Liver (tissue), 9 donors: ENCODE measurements around the gene ZFP3. TPM values are rescaled to one million over a fixed set of nuclear protein-coding genes. Genes with fewer than 3 reads are reported as not detected.

ENCODE experiments used
- DNase-seq: peaks from one replicate; pipeline ENCODE4 v3.0.0-alpha.2; 2017; ENCODE audit warnings: low spot score
- H3K27ac ChIP-seq, 2 donors: one replicate each; pipeline ENCODE4 v1.7.0; 2013; ENCODE audit warnings: inconsistent platforms in 2 of 2, low read length in 2 of 2, control low read depth in 1 of 2, low read depth in 1 of 2, mild to moderate bottlenecking in 1 of 2
- H3K27me3 ChIP-seq, 4 donors: one replicate each; pipeline versions ENCODE4 v1.6.1 to v1.7.0; 2013; ENCODE audit warnings: low read length in 3 of 4, inconsistent platforms in 1 of 4, mild to moderate bottlenecking in 1 of 4, moderate library complexity in 1 of 4; ENCODE audit not compliant: control insufficient read depth in 4 of 4, insufficient read depth in 4 of 4
- H3K36me3 ChIP-seq, 4 donors: one replicate each; pipeline versions ENCODE4 v1.6.1 to v1.7.0; 2013; ENCODE audit warnings: low read length in 3 of 4, mild to moderate bottlenecking in 3 of 4, low read depth in 1 of 4, moderate library complexity in 1 of 4; ENCODE audit not compliant: control insufficient read depth in 4 of 4, insufficient read depth in 3 of 4
- H3K4me1 ChIP-seq, 4 donors: one replicate each; pipeline versions ENCODE4 v1.6.1 to v1.7.0; 2013; ENCODE audit warnings: low read length in 3 of 4, mild to moderate bottlenecking in 3 of 4, moderate library complexity in 1 of 4; ENCODE audit not compliant: control insufficient read depth in 4 of 4, insufficient read depth in 4 of 4
- H3K4me3 ChIP-seq, 3 donors: one replicate each; pipeline versions ENCODE4 v1.6.1 to v1.7.0; 2013; ENCODE audit warnings: low read length in 3 of 3, control low read depth in 1 of 3, low read depth in 1 of 3, mild to moderate bottlenecking in 1 of 3
- H3K9ac ChIP-seq, 2 donors: one replicate each; pipeline ENCODE4 v1.7.0; 2013; ENCODE audit warnings: low read length in 2 of 2, mild to moderate bottlenecking in 2 of 2, moderate library complexity in 2 of 2, control low read depth in 1 of 2, low read depth in 1 of 2
- H3K9me3 ChIP-seq, 4 donors: one replicate each; pipeline versions ENCODE4 v1.6.1 to v1.7.0; 2013; ENCODE audit warnings: low read length in 3 of 4; ENCODE audit not compliant: control insufficient read depth in 4 of 4
- ATF3 ChIP-seq: IDR thresholded peaks from 2 replicates; pipeline ENCODE4 v1.6.1; 2016; ENCODE audit warnings: antibody characterized with exemption
- CTCF ChIP-seq: fragments of 150-350 bp; IDR thresholded peaks from 2 replicates; pipeline ENCODE4 v1.5.1; 2017; ENCODE audit warnings: improper control_type of control experiment, low read depth, low read length; ENCODE audit not compliant: missing input control
- EGR1 ChIP-seq, 2 donors: IDR thresholded peaks; 2 replicates each; pipeline ENCODE4 v1.6.1; 2016 to 2018; ENCODE audit warnings: antibody characterized with exemption in 2 of 2, low read depth in 2 of 2
- FOXA2 ChIP-seq: IDR thresholded peaks from 2 replicates; pipeline ENCODE4 v1.6.1; 2016; ENCODE audit warnings: antibody characterized with exemption
- GABPA ChIP-seq, 2 donors: IDR thresholded peaks in 1 of 2; conservative IDR thresholded peaks in 1 of 2; 2 replicates each; pipeline ENCODE4 v1.6.1; 2016; ENCODE audit warnings: antibody characterized with exemption in 2 of 2, mild to moderate bottlenecking in 1 of 2, moderate library complexity in 1 of 2
- HNF4A ChIP-seq, 2 donors: conservative IDR thresholded peaks; 2 replicates each; pipeline ENCODE4 v1.6.1; 2016; ENCODE audit warnings: antibody characterized with exemption in 2 of 2, mild to moderate bottlenecking in 2 of 2
- JUND ChIP-seq, 2 donors: IDR thresholded peaks; 2 replicates each; pipeline ENCODE4 v1.6.1; 2016; ENCODE audit warnings: antibody characterized with exemption in 2 of 2
- MAX ChIP-seq: IDR thresholded peaks from 2 replicates; pipeline ENCODE4 v1.6.1; 2016; ENCODE audit warnings: antibody characterized with exemption
- NR2F2 ChIP-seq: IDR thresholded peaks from 2 replicates; pipeline ENCODE4 v1.6.1; 2016; ENCODE audit warnings: antibody characterized with exemption
- RAD21 ChIP-seq, 2 donors: IDR thresholded peaks; 2 replicates each; pipeline ENCODE4 v1.6.1; 2016; ENCODE audit warnings: antibody characterized with exemption in 2 of 2, mild to moderate bottlenecking in 2 of 2
- REST ChIP-seq: IDR thresholded peaks from 2 replicates; pipeline ENCODE4 v1.6.1; 2016; ENCODE audit warnings: antibody characterized with exemption, mild to moderate bottlenecking
- SP1 ChIP-seq: IDR thresholded peaks from 2 replicates; pipeline ENCODE4 v1.6.1; 2018; ENCODE audit warnings: antibody characterized with exemption, mild to moderate bottlenecking
- YY1 ChIP-seq: IDR thresholded peaks from 2 replicates; pipeline ENCODE4 v1.6.1; 2016; ENCODE audit warnings: antibody characterized with exemption, mild to moderate bottlenecking
- ZBTB33 ChIP-seq: IDR thresholded peaks from 2 replicates; pipeline ENCODE4 v1.6.1; 2016; ENCODE audit warnings: antibody characterized with exemption
- WGBS: extraction: QIAGEN DNeasy Blood & Tissue Kit; methylation state at CpG from one replicate; pipeline ENCODE4 v1.1.7; 2013; 5-methylcytosine and 5-hydroxymethylcytosine counted together
- polyA plus RNA-seq, 2 donors: library from polyadenylated mRNA; stranded (reverse) in 1 of 2; unstranded in 1 of 2; fragments of 200-250 nt in 1 of 2; fragments of >200 nt in 1 of 2; fragmentation: Nextera tagmentation in 1 of 2; extraction: Ambion mirVana in 1 of 2; gene quantifications; one replicate each; pipeline versions ENCODE4 v1.2.1 to v1.2.3, GENCODE V29; 2013 to 2015
- total RNA-seq, 2 donors: library from RNA; depleted of rRNA; stranded (reverse); fragments of >200 nt; gene quantifications; one replicate each; pipeline ENCODE4 v1.2.3, GENCODE V29; 2014
- donor health status: healthy.
- donor health status: healthy.
- donor health status: healthy.
- donor health status: healthy.
- donor health status: healthy.

ZFP3 gene
- total and polyA plus RNA-seq, 4 donors: 0.46 to 1.6 (median 1.1) TPM

GRCh38 chr17:5033352-5034015 lies 44.8 kb upstream of the ZFP3 start:
- H3K27ac ChIP-seq: no peak overlapping the region
- no peak for DNase-seq
- WGBS: 87% methylated on average over 13 of the region's 13 CpGs
- H3K36me3 ChIP-seq: no peaks in the 10 kb centered on the region
- H3K4me3 ChIP-seq: no peak overlapping the region
- TF ChIP-seq GABPA (IDR thresholded peaks at IDR 0.05 in 1 of 2, conservative IDR thresholded peaks at IDR 0.05 in 1 of 2) (no peak), NR2F2 (no peak), MAX (no peak), ZBTB33 (no peak), HNF4A (conservative IDR thresholded peaks at IDR 0.05) (no peak), FOXA2 (no peak), SP1 (no peak), ATF3 (no peak), JUND (IDR thresholded peaks at IDR 0.05) (no peak), REST (no peak), YY1 (no peak)
- H3K9ac ChIP-seq: no peak overlapping the region
- no peaks in the 10 kb centered on the region for H3K27me3 ChIP-seq
- H3K9me3 ChIP-seq: no peaks in the 10 kb centered on the region
- peaks cover 0 to 4% (median 0%) of the 10 kb centered on the region in 4 donors for H3K4me1 ChIP-seq

GRCh38 chr17:5034063-5034462 lies 44.2 kb upstream of the ZFP3 start:
- Histone ChIP-seq H3K27ac (no peak overlapping the region), H3K36me3 (no peaks in the 10 kb centered on the region), H3K9ac (no peak overlapping the region), H3K4me3 (no peak overlapping the region), H3K27me3 (no peaks in the 10 kb centered on the region), H3K4me1 (peaks cover 0 to 4% (median 0%) of the 10 kb centered on the region in 4 donors), H3K9me3 (no peaks in the 10 kb centered on the region)
- WGBS: 96% methylated on average over 5 of the region's 5 CpGs
- no peak for DNase-seq
- TF ChIP-seq CTCF (no peak), RAD21 (IDR thresholded peaks at IDR 0.05) (no peak), JUND (IDR thresholded peaks at IDR 0.05) (no peak), HNF4A (conservative IDR thresholded peaks at IDR 0.05) (no peak), EGR1 (IDR thresholded peaks at IDR 0.05; ENCODE audit: low read depth in 2 of 2) (no peak), GABPA (IDR thresholded peaks at IDR 0.05 in 1 of 2, conservative IDR thresholded peaks at IDR 0.05 in 1 of 2) (no peak), MAX (no peak), NR2F2 (no peak), ATF3 (no peak)
